Hepatocyte (in vitro differentiated cells): ENCODE data around the gene DCAF17.

ENCODE experiments used
- EZH2 ChIP-seq: fragments of 200-600 bp; sonication (generic); IDR thresholded peaks from 2 replicates; pipeline ENCODE4 v1.6.1; 2016; ENCODE audit warnings: antibody characterized with exemption, mild to moderate bottlenecking, borderline replicate concordance
- TF ChIP-seq, protein P1 (sequence below): fragments of 200-600 bp; sonication (generic); IDR thresholded peaks from 2 replicates; pipeline ENCODE4 v1.5.1; 2016; ENCODE audit warnings: antibody characterized with exemption, mild to moderate bottlenecking; ENCODE audit not compliant: poor library complexity

- TF ChIP-seq, protein P1, sequence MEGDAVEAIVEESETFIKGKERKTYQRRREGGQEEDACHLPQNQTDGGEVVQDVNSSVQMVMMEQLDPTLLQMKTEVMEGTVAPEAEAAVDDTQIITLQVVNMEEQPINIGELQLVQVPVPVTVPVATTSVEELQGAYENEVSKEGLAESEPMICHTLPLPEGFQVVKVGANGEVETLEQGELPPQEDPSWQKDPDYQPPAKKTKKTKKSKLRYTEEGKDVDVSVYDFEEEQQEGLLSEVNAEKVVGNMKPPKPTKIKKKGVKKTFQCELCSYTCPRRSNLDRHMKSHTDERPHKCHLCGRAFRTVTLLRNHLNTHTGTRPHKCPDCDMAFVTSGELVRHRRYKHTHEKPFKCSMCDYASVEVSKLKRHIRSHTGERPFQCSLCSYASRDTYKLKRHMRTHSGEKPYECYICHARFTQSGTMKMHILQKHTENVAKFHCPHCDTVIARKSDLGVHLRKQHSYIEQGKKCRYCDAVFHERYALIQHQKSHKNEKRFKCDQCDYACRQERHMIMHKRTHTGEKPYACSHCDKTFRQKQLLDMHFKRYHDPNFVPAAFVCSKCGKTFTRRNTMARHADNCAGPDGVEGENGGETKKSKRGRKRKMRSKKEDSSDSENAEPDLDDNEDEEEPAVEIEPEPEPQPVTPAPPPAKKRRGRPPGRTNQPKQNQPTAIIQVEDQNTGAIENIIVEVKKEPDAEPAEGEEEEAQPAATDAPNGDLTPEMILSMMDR, result no peak
- no peak for TF ChIP-seq EZH2
Observed at GRCh38 chr2:171459498-171459897, 25.5 kb downstream of the DCAF17 start.
